ENCODE data around the gene KIF3C.
"Not testable (repeated sequence)": the region's sequence is repeated elsewhere in the genome, so short reads cannot be mapped to it uniquely, and the experiment has no call there.

KIF3C gene

DNA sequence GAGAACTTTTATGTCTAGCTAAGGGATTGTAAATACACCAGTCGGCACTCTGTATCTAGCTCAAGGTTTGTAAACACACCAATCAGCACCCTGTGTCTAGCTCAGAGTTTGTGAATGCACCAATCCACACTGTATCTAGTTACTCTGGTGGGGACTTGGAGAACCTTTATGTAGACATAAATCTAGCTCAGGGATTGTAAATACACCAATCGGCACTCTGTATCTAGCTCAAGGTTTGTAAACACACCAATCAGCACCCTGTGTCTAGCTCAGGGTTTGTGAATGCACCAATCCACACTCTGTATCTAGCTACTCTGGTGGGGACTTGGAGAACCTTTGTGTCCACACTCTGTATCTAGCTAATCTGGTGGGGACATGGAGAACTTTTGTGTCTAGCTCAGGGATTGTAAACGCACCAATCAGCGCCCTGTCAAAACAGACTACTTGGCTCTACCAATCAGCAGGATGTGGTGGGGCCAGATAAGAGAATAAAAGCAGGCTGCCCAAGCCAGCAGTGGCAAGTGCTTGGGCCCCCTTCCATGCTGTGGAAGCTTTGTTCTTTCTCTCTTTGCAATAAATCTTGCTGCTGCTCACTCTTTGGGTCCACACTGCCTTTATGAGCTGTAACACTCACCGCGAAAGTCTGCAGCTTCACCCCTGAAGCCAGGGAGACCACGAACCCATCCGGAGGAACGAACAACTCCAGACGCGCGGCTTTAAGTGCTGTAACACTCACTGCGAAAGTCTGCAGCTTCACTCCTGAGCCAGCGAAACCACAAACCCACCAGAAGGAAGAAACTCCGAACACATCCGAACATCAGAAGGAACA, 66.1 kb downstream of the KIF3C start:
- DNase-seq (ENCODE audit: low read depth in 3 of 3), result peak; percentile 10 to 37 (median 11)

DNA sequence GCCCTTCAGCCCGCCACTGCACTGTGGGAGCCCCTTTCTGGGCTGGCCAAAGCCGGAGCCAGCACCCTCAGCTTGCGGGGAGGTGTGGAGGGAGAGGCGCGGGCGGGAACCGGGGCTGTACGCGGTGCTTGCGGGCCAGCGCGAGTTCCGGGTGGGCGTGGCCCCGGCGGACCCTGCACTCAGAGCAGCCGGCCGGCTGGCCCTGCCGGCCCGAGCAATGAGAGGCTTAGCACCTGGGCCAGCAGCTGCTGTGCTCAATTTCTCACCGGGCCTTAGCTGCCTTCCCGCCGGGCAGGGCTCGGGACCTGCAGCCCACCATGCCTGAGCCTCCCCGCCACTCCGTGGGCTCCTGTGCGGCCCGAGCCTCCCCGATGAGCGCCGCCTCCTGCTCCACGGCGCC, 66.9 kb downstream of the KIF3C start:
- DNase-seq (ENCODE audit: low read depth in 3 of 3), result not testable (repeated sequence)

DNA sequence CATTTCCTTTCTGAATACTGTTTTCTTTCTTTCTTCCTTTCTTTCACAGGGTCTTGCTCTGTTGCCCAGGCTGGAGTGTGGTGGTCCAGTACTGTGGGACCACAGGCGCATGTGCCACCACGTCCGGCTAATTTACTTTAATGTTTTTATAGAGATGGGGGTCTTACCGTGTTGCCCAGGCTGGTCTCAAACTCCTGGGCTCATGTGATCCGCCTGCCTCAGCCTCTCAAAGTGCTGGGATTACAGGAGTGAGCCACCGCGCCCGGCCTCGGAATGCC, 68.7 kb downstream of the KIF3C start:
- DNase-seq (ENCODE audit: low read depth in 3 of 3), result not testable (repeated sequence)

DNA sequence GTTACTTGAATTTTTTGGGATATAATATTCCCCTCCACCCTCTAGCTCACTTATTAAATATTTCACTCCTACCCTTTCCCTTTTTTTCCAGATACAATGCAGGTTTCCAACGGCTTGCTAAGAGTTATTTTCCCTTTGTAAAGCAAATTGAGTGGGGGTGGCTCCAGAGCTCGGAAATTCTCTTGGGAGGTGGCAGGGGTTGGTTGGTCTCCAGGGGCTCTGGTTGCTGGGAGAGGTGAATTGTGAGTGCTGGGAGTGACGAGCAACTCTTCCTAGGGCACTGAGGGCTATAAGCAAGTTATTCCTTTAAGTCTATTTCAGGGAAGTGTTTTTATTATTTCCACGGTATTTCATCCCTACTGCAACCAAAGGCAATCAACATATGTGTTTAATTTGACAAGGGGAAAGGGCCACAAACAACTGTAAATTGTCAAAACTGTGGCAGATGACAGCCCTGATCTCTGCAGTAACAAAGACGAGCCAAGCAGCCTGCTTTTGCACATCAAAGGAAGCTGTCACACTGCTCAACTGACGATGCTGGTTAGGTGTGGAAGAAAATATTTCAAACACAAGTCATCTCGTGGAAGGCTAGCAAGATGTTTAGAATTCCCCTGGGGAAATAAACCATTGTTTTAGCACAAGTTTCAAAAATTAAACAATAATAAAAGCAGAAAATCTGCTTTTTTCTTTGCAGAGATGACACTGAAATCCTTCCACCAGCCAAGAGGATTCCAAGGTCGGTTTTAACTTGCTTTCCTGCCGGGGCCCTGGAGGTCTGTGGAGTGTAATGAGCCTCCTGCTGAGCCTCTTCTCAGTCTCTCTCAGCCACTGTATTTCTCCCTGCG, 69.2 kb downstream of the KIF3C start:
- no peak for DNase-seq (ENCODE audit: low read depth in 3 of 3)

DNA sequence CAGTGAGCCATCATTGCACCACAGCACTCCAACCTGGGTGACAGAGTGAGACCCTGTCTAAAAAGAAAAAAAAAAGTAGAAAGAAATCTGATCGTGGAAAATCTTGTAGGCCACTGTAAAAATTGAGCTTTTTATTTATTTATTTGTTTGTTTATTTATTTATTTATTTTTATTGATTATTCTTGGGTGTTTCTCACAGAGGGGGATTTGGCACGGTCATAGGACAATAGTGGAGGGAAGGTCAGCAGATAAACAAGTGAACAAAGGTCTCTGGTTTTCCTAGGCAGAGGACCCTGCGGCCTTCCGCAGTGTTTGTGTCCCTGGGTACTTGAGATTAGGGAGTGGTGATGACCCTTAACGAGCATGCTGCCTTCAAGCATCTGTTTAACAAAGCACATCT, 72.7 kb downstream of the KIF3C start:
- DNase-seq (ENCODE audit: low read depth in 3 of 3), result not testable (repeated sequence)

DNA sequence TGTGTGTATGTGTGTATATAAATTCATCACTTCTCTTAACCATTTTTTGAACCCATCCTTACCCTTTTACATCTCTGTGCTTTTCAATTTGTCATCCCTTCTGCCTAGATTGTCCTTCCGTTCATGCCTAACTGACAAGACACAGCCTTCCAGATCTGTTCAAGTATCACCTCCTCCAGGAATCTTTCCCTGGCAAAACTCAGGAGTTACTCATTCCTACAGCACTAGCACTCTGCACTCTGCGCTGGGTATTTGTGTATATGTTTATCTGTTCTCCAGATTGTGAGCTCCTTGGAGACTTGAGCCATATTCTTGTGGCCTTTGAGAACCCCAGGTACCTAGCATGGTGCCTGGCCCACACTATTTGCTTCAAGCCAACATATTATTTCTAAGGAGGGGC, 77.2 kb downstream of the KIF3C start:
- DNase-seq (ENCODE audit: low read depth in 3 of 3), result no peak

DNA sequence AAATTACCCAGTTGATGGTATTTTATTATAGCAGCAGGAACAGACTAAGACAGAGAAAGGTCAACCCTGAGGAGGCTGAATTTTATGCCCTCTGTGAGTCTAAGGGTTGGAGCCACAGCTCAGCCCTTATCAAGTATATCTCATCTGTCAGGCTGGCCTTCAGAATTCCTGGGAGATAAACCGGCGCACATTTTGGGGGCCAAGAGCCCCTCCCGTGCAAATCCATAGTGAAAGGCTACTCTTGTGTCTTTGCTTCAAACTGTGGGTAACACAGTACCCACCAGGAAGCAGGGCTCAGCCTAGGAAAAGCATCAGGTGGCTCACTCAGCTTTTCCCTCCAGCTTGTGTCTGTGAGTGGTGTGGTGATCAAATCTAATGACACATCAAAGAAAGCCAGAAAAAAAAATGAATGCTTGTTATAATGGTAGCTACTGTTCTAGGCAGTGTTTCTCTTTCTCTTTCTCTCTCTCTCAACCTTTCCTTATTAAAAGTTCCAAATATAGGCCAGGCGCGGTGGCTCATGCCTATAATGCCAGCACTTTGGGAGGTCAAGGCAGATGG, 79.0 kb downstream of the KIF3C start:
- DNase-seq (ENCODE audit: low read depth in 3 of 3), result no peak

DNA sequence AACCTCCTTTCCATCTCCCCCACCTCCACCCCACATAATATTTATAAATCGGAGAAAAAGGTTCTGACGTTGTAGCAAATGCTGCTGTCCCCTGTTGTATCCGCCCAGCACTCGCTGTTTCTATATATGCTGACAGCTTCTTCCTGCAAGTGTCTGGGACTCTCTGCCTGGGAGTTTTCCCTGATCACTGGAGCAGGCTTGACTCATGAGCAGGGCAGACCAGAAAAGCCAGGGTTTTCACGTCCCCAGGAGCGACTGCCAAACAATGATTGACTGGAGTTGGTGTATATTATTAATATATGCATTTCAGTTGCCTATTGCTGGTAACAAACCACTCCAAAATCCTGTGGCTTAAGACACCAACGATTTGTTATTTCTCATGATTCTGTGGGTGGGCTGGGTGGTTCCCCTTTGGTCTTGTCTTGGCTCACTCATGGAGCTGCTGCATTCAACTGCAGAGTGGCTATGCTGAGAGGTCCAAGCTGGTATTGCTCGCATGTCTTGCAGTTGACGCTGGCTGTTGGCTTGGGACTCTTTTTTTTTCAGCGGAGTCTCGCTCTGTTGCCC, 82.8 kb downstream of the KIF3C start:
- no peak for DNase-seq (ENCODE audit: low read depth in 3 of 3)

DNA sequence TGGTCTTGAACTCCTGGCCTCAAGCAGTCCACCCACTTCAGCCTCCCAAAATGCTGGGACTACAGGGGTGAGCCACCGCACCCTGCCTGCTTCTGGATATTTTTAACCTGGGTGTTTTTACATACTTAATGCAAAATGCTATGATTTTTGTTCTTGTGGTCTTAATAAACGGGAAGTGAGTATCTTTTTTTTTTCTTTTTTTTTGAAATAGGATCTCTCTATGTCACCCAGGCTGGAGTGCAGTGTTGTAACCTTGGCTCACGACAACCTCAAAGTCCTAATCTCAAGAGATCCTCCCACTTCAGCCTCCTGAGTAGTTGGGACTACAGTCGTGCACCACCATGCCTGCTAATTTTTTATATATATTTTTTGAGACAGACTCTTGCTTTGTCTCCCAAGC, 84.8 kb downstream of the KIF3C start:
- DNase-seq (ENCODE audit: low read depth in 3 of 3), result no peak

DNA sequence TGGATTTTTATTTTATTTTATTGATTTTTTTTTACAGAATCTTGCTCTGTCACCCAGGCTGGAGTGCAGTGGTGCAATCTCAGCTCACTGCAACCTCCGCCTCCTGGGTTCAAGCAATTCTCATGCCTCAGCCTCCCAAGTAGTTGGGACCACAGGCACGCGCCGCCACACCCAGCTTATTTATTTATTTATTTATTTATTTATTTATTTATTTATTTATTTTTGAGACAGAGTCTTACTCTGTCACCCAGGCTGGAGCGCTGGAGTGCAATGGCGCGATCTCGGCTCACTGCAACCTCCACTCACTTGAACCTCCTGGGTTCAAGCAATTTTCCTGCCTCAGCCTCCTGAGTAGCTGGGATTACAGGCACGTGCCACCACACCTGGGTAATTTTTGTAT, 86.0 kb downstream of the KIF3C start:
- not testable (repeated sequence) for DNase-seq (ENCODE audit: low read depth in 3 of 3)

DNA sequence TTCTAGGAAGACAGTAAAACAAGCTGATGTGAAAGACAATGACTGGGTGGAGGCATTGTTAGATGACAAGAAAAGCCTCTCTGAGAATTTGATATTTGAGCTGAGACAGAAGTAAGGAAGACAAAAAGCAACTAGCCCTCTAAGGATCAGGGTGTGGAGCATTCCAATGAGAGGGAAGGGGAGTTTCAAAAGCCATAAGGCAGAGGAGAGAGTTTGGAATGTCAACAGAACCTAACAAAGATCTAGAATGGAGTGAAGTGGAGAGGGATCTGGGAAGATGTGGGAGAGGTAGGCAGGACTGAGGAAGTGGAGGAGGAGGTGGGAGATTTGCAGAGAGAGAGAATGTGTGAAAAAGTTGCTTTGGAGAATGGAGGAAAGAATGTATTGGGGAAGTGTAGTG, 86.7 kb downstream of the KIF3C start:
- DNase-seq (ENCODE audit: low read depth in 3 of 3), result no peak

DNA sequence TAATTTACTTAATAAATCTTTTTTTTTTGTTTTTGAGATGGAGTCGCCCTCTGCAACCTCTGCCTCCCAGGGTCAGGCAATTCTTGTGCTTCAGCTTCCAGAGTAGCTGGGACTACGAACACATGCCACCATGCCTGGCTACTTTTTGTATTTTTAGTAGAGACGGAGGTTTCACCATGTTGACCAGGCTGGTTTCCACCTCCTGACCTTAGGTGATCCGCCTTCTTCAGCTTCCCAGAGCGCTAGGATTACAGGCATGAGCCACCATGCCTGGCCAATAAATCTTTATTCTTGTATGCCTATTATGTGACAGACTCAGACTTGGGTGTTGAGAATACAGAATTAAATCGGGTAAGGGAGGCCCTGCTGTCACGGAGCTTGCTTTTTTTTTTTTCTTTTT, 87.3 kb downstream of the KIF3C start:
- DNase-seq (ENCODE audit: low read depth in 3 of 3), result no peak

DNA sequence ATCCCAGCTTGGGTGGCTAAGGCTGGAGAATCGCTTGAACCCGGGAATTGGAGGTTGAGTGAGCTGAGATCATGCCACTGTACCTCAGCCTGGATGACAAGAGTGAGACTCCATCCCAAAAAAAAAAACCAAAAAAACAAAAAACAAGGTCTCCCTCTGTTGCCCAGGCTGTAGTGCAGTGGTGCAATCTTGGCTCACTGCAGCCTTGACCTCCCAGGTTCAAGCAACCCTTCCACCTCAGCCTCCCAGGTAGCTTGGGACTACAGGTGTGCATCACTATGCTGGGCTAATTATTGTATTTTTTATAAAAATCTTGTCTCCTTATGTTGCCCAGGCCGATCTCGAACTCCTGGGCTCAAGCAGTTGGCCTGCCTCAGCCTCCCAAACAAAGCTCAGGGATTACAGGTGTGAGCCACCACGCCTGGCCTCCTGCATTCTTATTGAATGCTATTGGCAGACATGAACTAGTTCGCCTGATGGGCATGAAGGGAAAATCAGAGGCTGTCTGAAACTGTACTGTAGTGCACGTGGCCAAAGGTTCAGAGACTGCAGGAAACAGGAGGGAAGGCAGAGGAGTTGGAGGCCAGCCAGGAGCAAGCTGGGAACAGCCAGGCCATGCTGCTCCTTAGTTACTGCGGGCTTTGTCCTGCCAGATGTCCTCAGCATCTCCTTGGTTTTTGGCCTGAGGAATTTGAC, 88.0 kb downstream of the KIF3C start:
- no peak for DNase-seq (ENCODE audit: low read depth in 3 of 3)

DNA sequence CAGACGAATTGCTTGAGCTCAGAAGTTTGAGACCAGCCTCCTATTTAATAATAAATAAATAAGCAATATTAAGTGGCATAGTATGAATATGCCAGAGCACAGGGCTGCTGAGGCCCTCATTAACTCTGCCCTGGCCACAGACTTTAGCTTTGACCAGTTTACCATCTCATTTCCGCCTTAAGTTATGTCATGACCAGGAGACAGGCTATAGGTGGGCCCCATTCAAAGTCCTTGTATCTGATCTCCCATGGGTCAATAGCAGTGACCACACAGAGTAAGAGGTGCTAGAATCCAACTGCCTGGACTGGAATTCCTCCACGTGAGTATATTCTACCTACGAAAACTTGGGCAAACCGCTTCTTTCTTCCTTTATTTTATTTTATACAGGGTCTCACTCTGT, 90.6 kb downstream of the KIF3C start:
- no peak for DNase-seq (ENCODE audit: low read depth in 3 of 3)

DNA sequence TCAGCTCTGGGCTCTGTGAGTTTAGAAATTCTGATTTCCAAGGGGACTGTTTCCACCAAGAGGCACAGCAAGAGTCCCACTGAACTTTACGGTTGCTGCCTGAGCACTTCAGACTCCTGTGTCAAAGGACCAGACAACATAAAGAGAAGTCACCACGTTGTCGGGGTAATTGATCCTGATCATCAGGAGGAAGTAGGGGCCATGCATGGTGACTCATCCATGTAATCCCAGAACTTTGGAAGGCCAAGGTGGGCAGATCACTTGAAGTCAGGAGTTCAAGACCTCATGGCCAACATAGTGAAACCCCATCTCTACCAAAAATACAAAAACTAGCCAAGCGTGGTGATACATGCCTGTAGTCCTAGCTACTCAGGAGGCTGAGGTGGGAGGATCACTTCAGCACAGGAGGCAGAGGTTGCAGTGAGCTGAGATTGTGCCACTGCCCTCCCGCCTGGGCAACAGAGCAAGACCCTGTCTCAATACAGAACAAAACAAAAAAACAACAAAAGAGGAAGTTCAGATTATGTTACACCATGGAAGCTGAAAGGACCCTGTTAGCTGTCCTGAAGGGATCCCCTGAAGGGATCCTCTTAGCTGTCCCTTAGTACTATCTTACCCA, 94.6 kb downstream of the KIF3C start:
- DNase-seq (ENCODE audit: low read depth in 3 of 3), result no peak

DNA sequence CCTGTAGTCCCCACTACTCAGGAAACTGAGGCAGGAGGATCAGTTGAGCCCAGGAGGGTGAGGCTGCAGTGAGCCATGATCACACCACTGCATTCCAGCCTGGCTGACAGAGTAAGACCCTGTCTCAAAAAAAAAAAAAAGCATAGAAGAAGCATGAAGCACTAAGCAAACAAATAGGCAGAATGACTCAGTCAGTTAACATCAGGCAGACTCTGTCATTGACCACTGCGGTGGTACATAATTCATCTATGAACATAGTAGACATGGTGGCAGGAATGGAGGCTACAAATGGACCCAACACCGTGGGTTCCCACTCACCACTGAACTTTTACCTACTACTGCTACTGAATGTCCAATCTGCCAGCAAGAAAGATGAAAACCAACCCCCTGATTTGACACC, 96.4 kb downstream of the KIF3C start:
- DNase-seq (ENCODE audit: low read depth in 3 of 3), result no peak

DNA sequence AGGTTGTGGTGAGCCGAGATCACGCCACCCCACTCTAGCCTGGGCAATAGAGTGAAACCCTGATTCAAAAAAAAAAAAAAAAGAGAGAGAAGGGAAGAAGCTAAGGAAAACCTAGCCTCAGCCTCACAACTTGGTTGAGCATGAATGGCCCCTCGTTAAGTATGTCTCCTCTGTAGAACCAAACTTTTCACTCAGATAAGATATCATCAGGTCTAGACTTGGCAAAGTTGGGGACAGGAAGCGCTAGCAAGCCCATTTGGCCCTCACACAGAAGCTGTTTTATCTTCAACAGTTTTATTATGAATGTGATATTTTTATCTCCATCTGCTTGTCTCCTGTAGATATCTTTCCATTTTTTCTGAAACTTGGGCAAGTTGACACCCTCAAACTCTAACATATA, 100.5 kb downstream of the KIF3C start:
- no peak for DNase-seq (ENCODE audit: low read depth in 3 of 3)

DNA sequence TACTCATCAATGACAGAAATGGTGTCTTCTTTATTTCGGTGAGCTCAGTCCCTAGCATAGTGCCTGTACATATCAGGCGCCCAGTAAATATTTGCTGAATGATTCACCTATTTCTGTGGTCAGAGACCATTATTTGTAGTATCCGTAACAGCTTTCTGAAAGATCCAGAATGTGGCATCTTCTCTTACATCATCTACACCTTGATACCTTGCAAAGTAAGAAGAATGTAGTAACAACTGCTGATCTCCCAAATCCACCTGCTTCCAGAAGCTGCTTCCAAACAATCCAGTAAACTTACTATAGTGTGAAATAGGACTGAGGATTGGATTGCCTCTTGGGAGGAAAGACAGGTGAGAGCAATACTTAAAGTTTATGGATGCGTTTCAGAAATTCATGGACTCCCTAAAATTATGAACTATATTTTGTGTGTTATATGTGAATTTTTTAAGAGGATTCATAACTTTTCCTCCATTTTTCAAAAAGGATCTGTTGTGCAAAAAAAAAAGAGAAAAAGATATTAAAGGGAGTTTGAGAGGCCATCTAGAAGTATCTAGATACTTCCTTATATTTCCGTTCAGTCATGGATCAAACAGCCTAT, 103.1 kb downstream of the KIF3C start:
- no peak for DNase-seq (ENCODE audit: low read depth in 3 of 3)

DNA sequence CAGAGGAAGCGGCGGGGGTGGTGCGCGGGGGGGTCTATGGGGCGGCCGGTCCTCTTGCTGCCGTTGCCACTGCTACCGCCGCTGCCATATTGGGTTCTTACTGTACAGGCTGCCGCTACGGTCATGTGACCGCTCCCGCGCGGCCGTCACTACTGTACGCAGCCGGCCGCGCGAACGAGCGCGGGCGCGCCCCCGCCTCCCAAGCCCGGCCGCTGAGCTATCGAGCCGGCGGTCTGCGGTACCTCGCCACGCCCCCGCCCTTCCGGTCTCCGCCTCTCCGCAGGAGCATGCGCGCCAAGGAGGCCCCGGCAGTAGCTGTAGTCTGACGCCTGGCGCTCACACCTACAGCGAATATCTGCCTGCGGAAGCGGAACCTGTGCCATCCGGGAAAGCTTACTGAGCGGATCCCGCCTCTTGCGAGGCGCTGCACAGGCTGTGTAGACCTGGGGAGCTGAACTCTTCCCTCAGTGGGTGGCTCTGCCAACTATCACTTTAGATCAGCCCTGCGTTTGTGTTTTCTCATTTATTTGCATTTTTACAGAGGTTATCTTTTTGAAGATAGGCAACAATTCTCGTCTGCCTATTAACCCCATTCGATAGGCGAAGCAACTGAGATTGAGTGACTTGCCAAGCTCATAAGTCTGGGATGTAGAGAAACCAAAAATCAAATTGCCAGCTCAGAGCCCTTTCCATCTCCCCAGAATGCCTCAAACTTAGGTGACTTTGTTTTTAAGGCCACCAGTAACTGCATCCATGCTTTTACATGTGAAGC, 103.8 kb downstream of the KIF3C start, which contains the start of gene ASXL2:
ASXL2 (minus strand) TSS at position 127 of the 772 bp plus-strand sequence. CDS start 265 bp downstream, outside the sequence.
- DNase-seq (ENCODE audit: low read depth in 3 of 3), result peak; percentile 91 to 97 (median 93)

Data from stimulated activated CD4-positive, alpha-beta T cell treated with anti-CD3 and anti-CD28 coated beads, TNF-alpha, amount 100 ng/mL, for 24 hours (primary cell).